DND-41 (cell line): Measurements from ENCODE around the gene SNX25.
"Not testable (repeated sequence)": the region's sequence is repeated elsewhere in the genome, so short reads cannot be mapped to it uniquely, and the experiment has no call there.

ENCODE experiments used
- ATAC-seq: fragments of 200-7000 bp; cut with Tn5 transposase; 3 replicates; pipeline ENCODE4 v1.9.1; 2021; ENCODE audit warnings: low read depth; ENCODE audit not compliant: insufficient read depth
- DNase-seq: peaks from one replicate; pipeline ENCODE4 v3.0.0-alpha.2; 2020
- H2AFZ ChIP-seq: 2 replicates; pipeline ENCODE4 v1.6.0; 2012; ENCODE audit warnings: low read depth, low read length
- H3K27ac ChIP-seq: 2 replicates; pipeline ENCODE4 v1.5.1; 2012; ENCODE audit warnings: low read length, inconsistent platforms
- H3K27me3 ChIP-seq: fragments of 200-600 bp; sonication (generic); 2 replicates; pipeline ENCODE4 v1.6.0; 2012; ENCODE audit warnings: low read length, mild to moderate bottlenecking, inconsistent platforms; ENCODE audit not compliant: insufficient read depth, poor library complexity
- H3K36me3 ChIP-seq: 2 replicates; pipeline ENCODE4 v1.5.1; 2012; ENCODE audit warnings: low read length, inconsistent platforms; ENCODE audit not compliant: insufficient read depth
- H3K4me1 ChIP-seq: 2 replicates; pipeline ENCODE4 v1.5.1; 2012; ENCODE audit warnings: mild to moderate bottlenecking, low read length; ENCODE audit not compliant: insufficient read depth
- H3K4me2 ChIP-seq: 2 replicates; pipeline ENCODE4 v1.6.0; 2012; ENCODE audit warnings: mild to moderate bottlenecking, moderate library complexity, low read length, inconsistent platforms; ENCODE audit not compliant: insufficient read depth
- H3K4me3 ChIP-seq, 2 experiments: fragments of 200-600 bp in 1 of 2; shearing (Covaris generic) in 1 of 2; 2 replicates each; pipeline ENCODE4 v1.5.1; 2012 to 2016; ENCODE audit warnings: inconsistent platforms in 2 of 2, low read length in 2 of 2, mild to moderate bottlenecking in 2 of 2, low read depth in 1 of 2, moderate library complexity in 1 of 2
- H3K79me2 ChIP-seq: 2 replicates; pipeline ENCODE4 v1.6.0; 2012; ENCODE audit warnings: low read length, inconsistent platforms; ENCODE audit not compliant: insufficient read depth
- H3K9ac ChIP-seq: 2 replicates; pipeline ENCODE4 v1.6.0; 2012; ENCODE audit warnings: low read depth, mild to moderate bottlenecking, inconsistent platforms, low read length, moderate library complexity
- H3K9me3 ChIP-seq: 2 replicates; pipeline ENCODE4 v1.5.1; 2012; ENCODE audit warnings: low read length, moderate library complexity, mild to moderate bottlenecking, inconsistent platforms; ENCODE audit not compliant: insufficient read depth, severe bottlenecking
- H4K20me1 ChIP-seq: 2 replicates; pipeline ENCODE4 v1.6.0; 2012; ENCODE audit warnings: low read length; ENCODE audit not compliant: insufficient read depth
- EZH2 ChIP-seq: IDR thresholded peaks from 3 replicates; pipeline ENCODE4 v1.6.1; 2012; ENCODE audit warnings: borderline replicate concordance, low read depth, mild to moderate bottlenecking, moderate library complexity, low read length, inconsistent platforms; ENCODE audit not compliant: severe bottlenecking
- TF ChIP-seq, protein P1 (sequence below): IDR thresholded peaks from 2 replicates; pipeline ENCODE4 v1.5.1; 2012; ENCODE audit warnings: borderline replicate concordance, low read length, moderate library complexity, mild to moderate bottlenecking; ENCODE audit not compliant: poor library complexity, severe bottlenecking; ENCODE audit errors: extremely low read depth

SNX25 gene

DNA sequence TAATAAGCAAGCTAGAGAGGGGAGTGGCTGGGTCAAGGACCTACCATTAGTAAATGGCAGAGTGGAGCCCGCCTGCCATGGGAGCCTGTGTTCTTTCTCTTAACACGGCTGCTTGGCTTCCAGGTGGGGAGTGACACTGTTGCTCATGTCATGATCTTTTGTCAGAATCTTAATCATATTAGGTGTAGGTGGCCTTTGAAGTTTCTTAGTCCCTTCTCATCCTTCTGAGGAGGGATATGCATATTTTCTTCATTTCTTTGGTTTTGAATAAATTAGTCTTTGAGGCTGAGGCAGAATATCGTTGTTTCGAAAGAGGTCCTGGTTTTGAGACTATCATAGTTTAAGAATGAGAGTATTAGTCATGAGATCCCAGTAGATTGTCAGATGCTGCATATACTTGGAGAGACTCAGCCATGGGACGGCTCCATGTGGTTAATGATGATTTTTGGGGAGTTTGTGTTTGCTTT, 28.9 kb downstream of the SNX25 start:
- no peaks in the 10 kb centered on the region for H3K79me2 ChIP-seq
- no peak overlapping the region for H3K4me2 ChIP-seq
- no peak overlapping the region for H3K4me3 ChIP-seq
- no peak overlapping the region for H3K9ac ChIP-seq
- H2AFZ ChIP-seq: no peak overlapping the region
- no peak overlapping the region for H3K27ac ChIP-seq
- no peaks in the 10 kb centered on the region for H3K36me3 ChIP-seq
- H3K27me3 ChIP-seq: peaks cover 5% of the 10 kb centered on the region
- no peaks in the 10 kb centered on the region for H3K4me1 ChIP-seq
- no peaks in the 10 kb centered on the region for H3K9me3 ChIP-seq
- no peaks in the 10 kb centered on the region for H4K20me1 ChIP-seq
- DNase-seq (no peak), ATAC-seq (no peak)
- TF ChIP-seq EZH2: no peak
- TF ChIP-seq, protein P1, sequence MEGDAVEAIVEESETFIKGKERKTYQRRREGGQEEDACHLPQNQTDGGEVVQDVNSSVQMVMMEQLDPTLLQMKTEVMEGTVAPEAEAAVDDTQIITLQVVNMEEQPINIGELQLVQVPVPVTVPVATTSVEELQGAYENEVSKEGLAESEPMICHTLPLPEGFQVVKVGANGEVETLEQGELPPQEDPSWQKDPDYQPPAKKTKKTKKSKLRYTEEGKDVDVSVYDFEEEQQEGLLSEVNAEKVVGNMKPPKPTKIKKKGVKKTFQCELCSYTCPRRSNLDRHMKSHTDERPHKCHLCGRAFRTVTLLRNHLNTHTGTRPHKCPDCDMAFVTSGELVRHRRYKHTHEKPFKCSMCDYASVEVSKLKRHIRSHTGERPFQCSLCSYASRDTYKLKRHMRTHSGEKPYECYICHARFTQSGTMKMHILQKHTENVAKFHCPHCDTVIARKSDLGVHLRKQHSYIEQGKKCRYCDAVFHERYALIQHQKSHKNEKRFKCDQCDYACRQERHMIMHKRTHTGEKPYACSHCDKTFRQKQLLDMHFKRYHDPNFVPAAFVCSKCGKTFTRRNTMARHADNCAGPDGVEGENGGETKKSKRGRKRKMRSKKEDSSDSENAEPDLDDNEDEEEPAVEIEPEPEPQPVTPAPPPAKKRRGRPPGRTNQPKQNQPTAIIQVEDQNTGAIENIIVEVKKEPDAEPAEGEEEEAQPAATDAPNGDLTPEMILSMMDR: no peak

DNA sequence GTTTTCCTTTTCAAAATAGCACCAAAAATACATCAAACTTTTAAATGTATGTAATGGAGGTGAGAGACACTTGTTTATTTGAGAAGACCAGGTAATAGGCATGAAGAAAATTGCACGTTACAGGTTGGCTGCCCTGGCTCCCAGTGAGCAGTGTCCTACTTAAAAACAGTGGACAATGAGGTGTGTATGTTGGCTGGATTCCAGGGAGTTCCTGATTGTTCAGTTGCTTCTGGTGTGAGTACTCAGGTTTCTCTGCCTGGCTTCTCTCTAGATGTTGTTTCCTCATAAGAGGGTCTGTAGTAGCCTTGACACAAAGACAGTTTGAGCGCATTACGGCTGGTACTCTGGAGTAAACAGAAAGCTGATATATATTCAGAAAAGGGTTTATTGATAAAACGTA, 29.4 kb downstream of the SNX25 start:
- no peak overlapping the region for H3K27ac ChIP-seq
- H3K4me2 ChIP-seq: no peak overlapping the region
- peaks cover 7% of the 10 kb centered on the region for H3K27me3 ChIP-seq
- no peaks in the 10 kb centered on the region for H3K79me2 ChIP-seq
- DNase-seq (no peak), ATAC-seq (no peak)
- H3K4me3 ChIP-seq: no peak overlapping the region
- no peak overlapping the region for H2AFZ ChIP-seq
- H3K4me1 ChIP-seq: no peaks in the 10 kb centered on the region
- TF ChIP-seq, protein P1: no peak
- H3K9ac ChIP-seq: no peak overlapping the region
- H3K36me3 ChIP-seq: no peaks in the 10 kb centered on the region
- no peaks in the 10 kb centered on the region for H3K9me3 ChIP-seq
- no peaks in the 10 kb centered on the region for H4K20me1 ChIP-seq

DNA sequence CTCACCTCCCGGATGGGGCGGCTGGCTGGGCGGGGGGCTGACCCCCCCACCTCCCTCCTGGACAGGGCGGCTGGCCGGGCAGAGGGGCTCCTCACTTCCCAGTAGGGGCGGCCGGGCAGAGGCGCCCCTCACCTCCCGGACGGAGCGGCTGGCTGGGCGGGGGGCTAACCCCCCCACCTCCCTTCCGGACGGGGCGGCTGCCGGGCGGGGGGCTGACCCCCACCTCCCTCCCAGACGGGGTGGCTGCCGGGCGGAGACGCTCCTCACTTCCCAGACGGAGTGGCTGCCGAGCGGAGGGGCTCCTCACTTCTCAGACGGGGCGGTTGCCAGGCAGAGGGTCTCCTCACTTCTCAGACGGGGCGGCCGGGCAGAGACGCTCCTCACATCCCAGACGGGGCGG, 31.1 kb downstream of the SNX25 start:
- H2AFZ ChIP-seq, H3K79me2 ChIP-seq, H3K4me3 ChIP-seq, H3K9ac ChIP-seq, H3K27me3 ChIP-seq, H3K4me2 ChIP-seq, H3K27ac ChIP-seq, H4K20me1 ChIP-seq, H3K4me1 ChIP-seq, ATAC-seq, DNase-seq, H3K9me3 ChIP-seq, H3K36me3 ChIP-seq: not testable (repeated sequence)

DNA sequence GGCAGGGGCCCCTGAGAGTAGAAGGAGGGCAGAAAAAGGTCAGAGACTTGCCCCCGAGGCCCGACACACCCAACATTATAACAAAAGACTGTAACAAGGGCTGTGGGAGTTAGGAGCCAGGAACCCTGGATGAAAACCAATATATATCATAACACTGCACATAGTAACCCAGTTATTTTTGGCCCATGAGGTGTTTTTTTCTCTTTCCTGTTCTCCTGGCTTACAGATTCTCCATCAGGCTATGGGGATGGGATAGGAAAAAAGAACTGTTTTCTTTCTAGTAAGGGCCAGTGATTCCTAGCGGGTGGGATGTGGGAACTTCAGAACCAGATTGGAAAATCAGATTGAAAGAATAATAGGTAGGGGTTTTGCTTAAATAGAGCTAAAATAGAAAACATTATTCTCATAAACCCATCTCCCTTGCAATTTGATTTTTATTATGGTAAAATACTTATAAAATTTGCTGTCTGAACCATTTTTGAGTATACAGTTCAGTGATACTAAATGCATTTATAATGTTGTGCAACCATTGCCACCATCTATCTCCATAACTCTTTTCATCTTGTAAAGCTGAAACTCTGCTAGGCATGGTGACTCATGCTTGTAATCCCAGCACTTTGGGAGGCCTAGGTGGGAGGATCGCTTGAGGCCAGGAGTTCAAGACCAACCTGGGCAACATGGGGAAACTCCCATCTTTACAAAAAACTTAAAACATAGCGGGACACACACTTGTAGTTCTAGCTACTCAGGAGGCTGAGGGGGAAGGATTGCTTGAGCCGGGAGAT, 33.5 kb downstream of the SNX25 start:
- Histone ChIP-seq H3K4me2 (no peak overlapping the region), H3K9ac (no peak overlapping the region), H3K9me3 (no peaks in the 10 kb centered on the region), H3K27me3 (peaks cover 3% of the 10 kb centered on the region), H3K79me2 (no peaks in the 10 kb centered on the region), H4K20me1 (no peaks in the 10 kb centered on the region), H3K27ac (no peak overlapping the region), H3K4me3 (no peak overlapping the region), H3K36me3 (no peaks in the 10 kb centered on the region), H2AFZ (no peak overlapping the region), H3K4me1 (no peaks in the 10 kb centered on the region)
- TF ChIP-seq EZH2: no peak
- TF ChIP-seq, protein P1: no peak
- no peak for ATAC-seq
- DNase-seq: no peak
